ENCODE data around the gene SNX8.
"Not testable (repeated sequence)": the region's sequence is repeated elsewhere in the genome, so short reads cannot be mapped to it uniquely, and the experiment has no call there.

SNX8 gene

DNA sequence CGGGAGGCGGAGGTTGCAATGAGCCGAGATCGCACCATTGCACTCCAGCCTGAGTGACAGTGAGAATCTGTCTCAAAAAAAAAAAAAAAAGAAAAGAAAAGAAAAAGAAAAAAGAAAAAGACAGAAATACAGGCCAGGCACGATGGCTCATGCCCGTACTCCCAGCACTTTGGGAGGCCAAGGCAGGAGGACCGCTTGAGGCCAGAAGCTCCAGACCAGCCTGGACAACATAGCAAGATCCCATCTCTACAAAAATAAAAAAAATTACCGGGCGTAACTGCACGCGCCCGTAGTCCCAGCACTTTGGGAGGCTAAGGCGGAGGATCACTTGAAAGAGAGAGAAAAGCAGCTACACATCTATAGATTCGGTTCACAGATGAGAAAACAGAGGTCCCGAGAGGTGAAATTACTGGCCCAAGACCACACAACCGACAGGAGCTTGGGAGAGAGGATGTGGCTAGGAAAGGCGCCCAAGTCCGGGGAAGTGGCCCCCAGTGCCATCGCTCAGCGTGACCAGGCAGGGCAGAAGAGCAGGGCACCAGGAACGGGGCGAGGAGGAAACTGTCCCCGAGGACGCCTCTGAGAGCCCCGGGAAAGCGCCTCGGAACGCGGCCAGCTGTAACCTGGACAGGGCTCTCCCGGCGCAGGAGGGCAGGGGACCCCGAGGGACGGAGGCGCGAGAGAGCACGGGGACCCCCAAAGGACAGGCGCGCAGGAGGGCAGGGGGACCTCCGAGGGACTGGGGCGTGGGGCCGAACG lies 612 bp downstream of the SNX8 start:
- H3K27me3 Mint-ChIP-seq: no peaks in the 10 kb centered on the region
- peak overlapping the region; percentile 98 for H3K4me3 Mint-ChIP-seq
- ATAC-seq (ENCODE audit: low read depth): no peak
- no peak for DNase-seq (ENCODE audit: low spot score in 2 of 2)
- peaks cover 7% of the 10 kb centered on the region for H3K36me3 Mint-ChIP-seq
- peaks cover 18% of the 10 kb centered on the region for H3K4me1 Mint-ChIP-seq
- no peak overlapping the region for H3K27ac Mint-ChIP-seq
- H3K9me3 Mint-ChIP-seq: no peaks in the 10 kb centered on the region

DNA sequence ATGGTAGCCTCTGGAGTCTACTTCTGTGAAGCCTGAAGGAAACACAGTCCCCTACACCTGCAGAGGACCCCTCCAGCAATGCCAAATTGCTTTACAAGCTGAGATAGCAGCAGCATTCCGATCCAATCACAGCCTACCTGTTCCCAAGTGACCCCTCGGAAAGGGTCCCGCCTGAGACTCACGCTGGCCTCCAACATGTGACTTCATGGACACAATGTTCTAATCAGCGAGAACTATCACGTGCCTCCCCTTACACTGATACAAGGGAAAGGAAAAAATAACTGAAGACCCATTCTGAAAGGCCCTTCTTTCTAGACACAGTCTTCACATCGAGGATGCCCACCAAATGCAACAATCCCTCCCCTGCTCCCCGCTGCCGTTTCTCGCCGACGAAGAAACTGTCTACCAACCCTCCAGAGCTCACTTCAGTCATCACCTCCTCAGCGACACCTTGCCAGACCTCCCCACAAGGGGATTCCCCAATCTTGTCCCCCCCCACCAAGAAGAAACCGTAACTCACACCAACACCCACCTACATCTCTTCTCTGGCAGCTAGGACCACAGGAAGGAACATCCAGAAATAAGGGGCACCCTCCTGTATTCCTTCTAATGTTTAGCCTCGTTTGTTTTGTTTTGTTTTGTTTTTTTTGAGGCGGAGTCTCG lies 1.8 kb downstream of the SNX8 start:
- DNase-seq (ENCODE audit: low spot score in 2 of 2) (peak; percentile 54 to 61), ATAC-seq (ENCODE audit: low read depth) (peak; percentile 24)
- Mint-ChIP-seq H3K9me3 (no peaks in the 10 kb centered on the region), H3K4me1 (peaks cover 22% of the 10 kb centered on the region), H3K4me3 (peak overlapping the region; percentile 98), H3K36me3 (peaks cover 10% of the 10 kb centered on the region), H3K27ac (no peak overlapping the region), H3K27me3 (no peaks in the 10 kb centered on the region)

GRCh38 chr7:2309889-2310331 lies 4.3 kb downstream of the SNX8 start:
- no peaks in the 10 kb centered on the region for H3K27me3 Mint-ChIP-seq
- no peak for DNase-seq (ENCODE audit: low spot score in 2 of 2)
- no peak overlapping the region for H3K4me3 Mint-ChIP-seq
- ATAC-seq (ENCODE audit: low read depth): no peak
- peaks cover 32% of the 10 kb centered on the region for H3K4me1 Mint-ChIP-seq
- H3K36me3 Mint-ChIP-seq: peaks cover 10% of the 10 kb centered on the region
- H3K27ac Mint-ChIP-seq: peak overlapping the region; percentile 76
- no peaks in the 10 kb centered on the region for H3K9me3 Mint-ChIP-seq

DNA sequence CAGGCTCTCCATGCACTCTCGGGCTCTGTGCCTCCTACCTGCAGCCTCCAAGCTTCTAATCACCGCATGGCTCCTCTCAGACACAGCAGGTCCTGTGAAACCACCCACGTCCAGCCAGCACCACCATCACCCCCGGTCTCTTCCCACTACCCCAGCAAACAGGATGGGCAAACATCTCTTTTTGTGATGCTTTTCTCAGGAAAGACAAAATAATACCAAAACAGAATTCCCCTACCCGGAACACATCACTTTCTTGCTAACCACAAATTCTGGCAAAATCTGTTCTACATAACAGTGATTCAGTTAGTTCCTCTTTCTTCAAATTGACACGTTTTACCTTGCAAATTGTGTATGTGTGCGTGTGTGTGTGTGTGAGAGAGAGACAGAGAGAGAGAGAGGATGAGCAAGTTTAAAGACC lies 6.5 kb downstream of the SNX8 start:
- ATAC-seq (ENCODE audit: low read depth): peak; percentile 73
- H3K4me3 Mint-ChIP-seq: peak overlapping the region; percentile 90
- H3K9me3 Mint-ChIP-seq: no peaks in the 10 kb centered on the region
- H3K27ac Mint-ChIP-seq: peak overlapping the region; percentile 95
- peak; percentile 58 to 59 for DNase-seq (ENCODE audit: low spot score in 2 of 2)
- peaks cover 30% of the 10 kb centered on the region for H3K4me1 Mint-ChIP-seq
- no peaks in the 10 kb centered on the region for H3K27me3 Mint-ChIP-seq
- peaks cover 10% of the 10 kb centered on the region for H3K36me3 Mint-ChIP-seq

DNA sequence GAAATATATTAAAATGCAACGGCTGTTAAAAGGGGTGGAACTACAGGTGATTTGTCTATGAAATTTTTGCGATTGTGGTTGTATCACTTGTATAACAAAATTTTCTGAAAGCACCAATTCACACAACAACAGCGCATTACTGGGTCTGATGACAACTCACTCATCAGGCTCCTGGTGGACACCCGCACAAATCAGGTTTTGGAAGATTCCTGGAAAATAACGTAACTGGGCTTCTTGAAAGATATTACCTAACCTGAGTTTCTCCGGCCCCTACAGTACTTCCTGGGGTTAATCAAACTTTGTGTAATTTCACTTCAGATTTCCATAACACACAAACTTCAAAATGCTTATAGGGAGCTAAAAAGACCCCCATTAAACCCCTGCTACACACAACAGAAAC lies 7.6 kb downstream of the SNX8 start:
- Mint-ChIP-seq H3K27ac (peak overlapping the region; percentile 95), H3K27me3 (no peaks in the 10 kb centered on the region), H3K9me3 (no peaks in the 10 kb centered on the region), H3K4me3 (peak overlapping the region; percentile 90), H3K4me1 (peaks cover 25% of the 10 kb centered on the region), H3K36me3 (peaks cover 5% of the 10 kb centered on the region)
- no peak for DNase-seq (ENCODE audit: low spot score in 2 of 2)
- ATAC-seq (ENCODE audit: low read depth): no peak

DNA sequence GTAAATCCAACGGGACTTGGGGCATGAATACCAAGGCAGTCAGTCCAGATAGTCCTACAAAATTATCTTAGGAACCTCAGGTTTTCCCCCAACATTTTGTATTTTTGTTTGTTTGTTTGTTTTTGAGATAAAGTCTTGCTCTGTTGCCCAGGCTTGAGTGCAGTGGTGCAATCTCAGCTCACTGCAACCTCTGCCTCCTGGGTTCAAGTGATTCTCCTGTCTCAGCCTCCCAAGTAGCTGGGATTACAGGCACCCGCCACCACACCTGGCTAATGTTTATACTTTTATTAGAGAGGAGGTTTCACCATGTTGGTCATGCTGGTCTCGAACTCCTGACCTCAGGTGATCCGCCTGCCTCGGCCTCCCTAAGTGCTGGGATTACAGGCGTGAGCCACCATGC lies 9.0 kb downstream of the SNX8 start:
- H3K4me3 Mint-ChIP-seq; DNase-seq (ENCODE audit: low spot score in 2 of 2); ATAC-seq (ENCODE audit: low read depth); H3K27ac Mint-ChIP-seq; H3K36me3 Mint-ChIP-seq; H3K9me3 Mint-ChIP-seq; H3K27me3 Mint-ChIP-seq: not testable (repeated sequence)
- H3K4me1 Mint-ChIP-seq: peaks cover 34% of the 10 kb centered on the region

DNA sequence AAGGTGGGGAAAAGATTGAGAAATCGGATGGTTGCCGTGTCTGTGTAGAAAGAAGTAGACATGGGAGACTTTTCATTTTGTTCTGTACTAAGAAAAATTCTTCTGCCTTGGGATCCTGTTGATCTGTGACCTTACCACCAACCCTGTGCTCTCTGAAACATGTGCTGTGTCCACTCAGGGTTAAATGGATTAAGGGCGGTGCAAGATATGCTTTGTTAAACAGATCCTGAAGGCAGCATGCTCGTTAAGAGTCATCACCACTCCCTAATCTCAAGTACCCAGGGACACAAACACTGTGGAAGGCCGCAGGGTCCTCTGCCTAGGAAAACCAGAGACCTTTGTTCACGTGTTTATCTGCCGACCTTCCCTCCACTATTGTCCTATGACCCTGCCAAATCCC lies 10.7 kb downstream of the SNX8 start:
- H3K9me3 Mint-ChIP-seq; H3K36me3 Mint-ChIP-seq; H3K4me3 Mint-ChIP-seq; H3K27ac Mint-ChIP-seq; H3K27me3 Mint-ChIP-seq; ATAC-seq (ENCODE audit: low read depth); DNase-seq (ENCODE audit: low spot score in 2 of 2): not testable (repeated sequence)
- H3K4me1 Mint-ChIP-seq: peaks cover 47% of the 10 kb centered on the region

GRCh38 chr7:2302743-2303397 lies 11.4 kb downstream of the SNX8 start:
- peaks cover 47% of the 10 kb centered on the region for H3K4me1 Mint-ChIP-seq
- not testable (repeated sequence) for H3K9me3 Mint-ChIP-seq; DNase-seq (ENCODE audit: low spot score in 2 of 2); H3K27me3 Mint-ChIP-seq; ATAC-seq (ENCODE audit: low read depth); H3K4me3 Mint-ChIP-seq; H3K36me3 Mint-ChIP-seq; H3K27ac Mint-ChIP-seq

DNA sequence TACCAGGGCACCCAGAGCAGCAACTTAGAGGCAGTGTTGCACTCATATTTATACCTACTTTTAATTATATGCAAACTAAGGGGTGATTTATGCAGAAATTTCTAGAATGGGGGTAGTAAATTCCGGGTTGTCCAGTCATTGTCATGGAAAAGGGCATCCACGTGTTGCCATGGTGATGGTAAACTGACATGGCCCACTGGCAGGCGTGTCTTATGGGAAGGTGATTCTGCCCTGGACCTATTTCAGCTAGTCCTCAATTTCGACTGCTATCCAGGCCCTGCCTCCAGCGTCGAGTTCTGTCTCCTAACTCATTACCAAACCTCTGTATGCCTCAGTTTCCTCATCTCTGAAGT lies 12.8 kb downstream of the SNX8 start:
- DNase-seq (ENCODE audit: low spot score in 2 of 2): no peak
- H3K4me3 Mint-ChIP-seq: no peak overlapping the region
- ATAC-seq (ENCODE audit: low read depth): no peak
- no peaks in the 10 kb centered on the region for H3K27me3 Mint-ChIP-seq
- H3K9me3 Mint-ChIP-seq: peaks cover 2% of the 10 kb centered on the region
- H3K4me1 Mint-ChIP-seq: peaks cover 45% of the 10 kb centered on the region
- peak overlapping the region; percentile 41 for H3K27ac Mint-ChIP-seq
- peaks cover 3% of the 10 kb centered on the region for H3K36me3 Mint-ChIP-seq

DNA sequence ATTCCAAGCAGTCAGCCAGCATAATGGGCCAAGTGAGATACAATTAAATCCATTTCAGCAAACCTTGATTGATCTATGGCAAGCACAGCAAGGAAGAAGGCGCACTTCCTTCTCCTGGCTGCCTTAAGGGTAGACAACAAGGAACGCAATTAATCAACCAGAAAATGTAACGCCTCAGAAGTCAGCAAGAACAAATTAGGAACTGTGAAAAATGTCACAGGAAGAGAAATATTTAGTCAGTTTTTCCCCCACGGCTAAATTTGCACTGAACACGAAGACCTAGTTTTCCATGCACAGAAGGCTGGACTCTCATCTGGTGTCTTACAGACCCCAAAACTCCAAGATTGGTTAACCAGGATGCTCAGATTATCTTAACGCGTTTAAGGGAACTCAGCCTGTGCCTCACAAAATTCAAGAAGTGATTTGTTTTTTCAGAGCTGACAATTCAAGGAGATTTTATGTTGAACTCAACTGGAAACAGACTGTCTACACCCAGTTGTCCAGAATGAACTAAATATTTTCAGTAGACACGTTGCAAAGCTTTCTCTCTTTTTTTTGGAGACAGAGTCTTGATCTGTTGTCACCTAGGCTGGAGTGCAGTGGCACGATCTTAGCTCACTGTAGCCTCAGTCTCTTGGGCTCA lies 14.2 kb downstream of the SNX8 start:
- Mint-ChIP-seq H3K9me3 (peaks cover 2% of the 10 kb centered on the region), H3K27me3 (no peaks in the 10 kb centered on the region), H3K36me3 (peaks cover 3% of the 10 kb centered on the region), H3K27ac (peak overlapping the region; percentile 93), H3K4me1 (peaks cover 49% of the 10 kb centered on the region), H3K4me3 (peak overlapping the region; percentile 72)
- no peak for DNase-seq (ENCODE audit: low spot score in 2 of 2)
- peak; percentile 47 for ATAC-seq (ENCODE audit: low read depth)

DNA sequence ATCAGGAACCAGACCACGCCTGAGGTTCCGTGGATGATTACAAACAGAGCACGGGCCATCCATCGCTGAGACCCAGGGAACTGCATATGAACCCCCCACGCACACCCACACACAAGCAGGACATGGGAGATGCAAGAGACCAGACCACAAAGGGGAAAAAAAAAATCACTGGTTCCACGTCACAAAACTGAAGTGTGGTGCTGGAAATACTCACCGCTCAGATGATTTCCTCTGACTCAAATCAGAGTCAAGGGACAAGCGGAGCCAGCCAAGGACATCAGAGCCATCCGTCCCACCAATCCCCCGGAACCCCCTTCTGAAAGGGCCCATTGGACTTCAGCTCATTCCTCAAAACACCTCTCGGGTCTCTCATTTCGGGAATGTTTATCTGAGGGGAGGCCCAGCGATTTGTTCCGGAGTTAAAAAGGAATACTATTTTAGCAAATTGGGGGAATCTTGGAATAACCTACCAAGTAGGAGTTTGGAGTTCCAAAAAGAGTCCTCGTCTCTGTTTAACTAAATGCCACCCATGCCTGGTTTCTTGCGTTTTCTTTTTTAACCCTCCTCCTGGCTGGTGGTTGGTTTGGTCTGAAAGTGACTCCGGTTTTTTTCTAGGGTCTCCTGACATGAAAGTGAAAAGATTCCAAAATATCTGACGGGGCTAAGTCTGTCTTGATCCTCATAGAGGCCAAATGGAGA lies 15.0 kb downstream of the SNX8 start:
- H3K4me1 Mint-ChIP-seq: peaks cover 49% of the 10 kb centered on the region
- peak overlapping the region; percentile 93 for H3K27ac Mint-ChIP-seq
- peak overlapping the region; percentile 72 for H3K4me3 Mint-ChIP-seq
- peak; percentile 35 to 52 for DNase-seq (ENCODE audit: low spot score in 2 of 2)
- peaks cover 2% of the 10 kb centered on the region for H3K9me3 Mint-ChIP-seq
- peak; percentile 69 for ATAC-seq (ENCODE audit: low read depth)
- no peaks in the 10 kb centered on the region for H3K27me3 Mint-ChIP-seq
- peaks cover 3% of the 10 kb centered on the region for H3K36me3 Mint-ChIP-seq

GRCh38 chr7:2296832-2297231 lies 17.4 kb downstream of the SNX8 start:
- Mint-ChIP-seq H3K27me3 (no peaks in the 10 kb centered on the region), H3K4me1 (peaks cover 44% of the 10 kb centered on the region), H3K4me3 (peak overlapping the region; percentile 44), H3K27ac (peak overlapping the region; percentile 94), H3K36me3 (peaks cover 3% of the 10 kb centered on the region), H3K9me3 (peaks cover 2% of the 10 kb centered on the region)
- DNase-seq (ENCODE audit: low spot score in 2 of 2) (no peak), ATAC-seq (ENCODE audit: low read depth) (peak; percentile 59)

GRCh38 chr7:2295936-2296620 lies 18.2 kb downstream of the SNX8 start:
- peaks cover 2% of the 10 kb centered on the region for H3K9me3 Mint-ChIP-seq
- no peaks in the 10 kb centered on the region for H3K27me3 Mint-ChIP-seq
- peak overlapping the region; percentile 94 for H3K27ac Mint-ChIP-seq
- DNase-seq (ENCODE audit: low spot score in 2 of 2): no peak
- H3K4me1 Mint-ChIP-seq: peaks cover 40% of the 10 kb centered on the region
- peak overlapping the region; percentile 30 for H3K4me3 Mint-ChIP-seq
- H3K36me3 Mint-ChIP-seq: peaks cover 3% of the 10 kb centered on the region
- no peak for ATAC-seq (ENCODE audit: low read depth)
